NCI-H146 treated with DMSO at 0.1 percent for 48 hours (cell line): ENCODE data around the gene TRPV5.

Experiments used
- DNase-seq: peaks from one replicate; lab custom pipeline; 2025; ENCODE audit not compliant: unreplicated experiment; lab: John Stamatoyannopoulos, UW

The TRPV5 gene

GRCh38 chr7:142872106-142872675 is 61.4 kb downstream of the TRPV5 start:
- no peak for DNase-seq

- no peak for DNase-seq
Observed at GRCh38 chr7:142871260-142872105, 62.1 kb downstream of the TRPV5 start.

- DNase-seq: no peak
Observed at GRCh38 chr7:142870566-142871259, 62.8 kb downstream of the TRPV5 start.

GRCh38 chr7:142870147-142870559 is 63.4 kb downstream of the TRPV5 start:
- DNase-seq: no peak

- no peak for DNase-seq
Observed at GRCh38 chr7:142869434-142869833, 64.1 kb downstream of the TRPV5 start.

GRCh38 chr7:142868986-142869415 is 64.5 kb downstream of the TRPV5 start:
- no peak for DNase-seq

DNA sequence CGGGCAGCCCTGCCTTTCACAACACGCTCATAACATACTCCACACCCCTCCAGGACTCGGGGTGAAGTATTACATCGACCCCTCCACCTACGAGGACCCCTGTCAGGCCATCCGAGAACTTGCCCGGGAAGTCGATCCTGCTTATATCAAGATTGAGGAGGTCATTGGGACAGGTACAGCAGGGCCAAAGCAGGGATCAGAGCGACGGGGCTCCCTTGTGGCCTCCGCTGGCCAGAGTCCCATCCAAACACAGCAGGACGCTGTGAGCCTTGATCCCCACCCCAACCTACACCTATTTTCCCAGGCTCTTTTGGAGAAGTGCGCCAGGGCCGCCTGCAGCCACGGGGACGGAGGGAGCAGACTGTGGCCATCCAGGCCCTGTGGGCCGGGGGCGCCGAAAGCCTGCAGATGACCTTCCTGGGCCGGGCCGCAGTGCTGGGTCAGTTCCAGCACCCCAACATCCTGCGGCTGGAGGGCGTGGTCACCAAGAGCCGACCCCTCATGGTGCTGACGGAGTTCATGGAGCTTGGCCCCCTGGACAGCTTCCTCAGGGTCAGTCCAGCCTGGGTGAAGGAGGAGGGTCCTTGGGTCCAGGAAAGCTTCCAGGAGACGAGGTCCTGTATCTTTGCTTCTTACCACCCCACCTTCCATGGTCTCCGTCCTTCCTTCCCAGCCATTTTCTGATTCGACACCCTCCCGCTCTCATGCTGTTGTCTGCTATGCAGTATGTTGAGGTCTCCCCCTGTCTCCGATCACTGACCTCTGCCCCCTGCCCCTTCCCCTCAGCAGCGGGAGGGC is 65.2 kb downstream of the TRPV5 start:
- no peak for DNase-seq

GRCh38 chr7:142867398-142868187 is 66.0 kb downstream of the TRPV5 start:
- DNase-seq: no peak

GRCh38 chr7:142867097-142867378 is 66.5 kb downstream of the TRPV5 start:
- DNase-seq: no peak

DNA sequence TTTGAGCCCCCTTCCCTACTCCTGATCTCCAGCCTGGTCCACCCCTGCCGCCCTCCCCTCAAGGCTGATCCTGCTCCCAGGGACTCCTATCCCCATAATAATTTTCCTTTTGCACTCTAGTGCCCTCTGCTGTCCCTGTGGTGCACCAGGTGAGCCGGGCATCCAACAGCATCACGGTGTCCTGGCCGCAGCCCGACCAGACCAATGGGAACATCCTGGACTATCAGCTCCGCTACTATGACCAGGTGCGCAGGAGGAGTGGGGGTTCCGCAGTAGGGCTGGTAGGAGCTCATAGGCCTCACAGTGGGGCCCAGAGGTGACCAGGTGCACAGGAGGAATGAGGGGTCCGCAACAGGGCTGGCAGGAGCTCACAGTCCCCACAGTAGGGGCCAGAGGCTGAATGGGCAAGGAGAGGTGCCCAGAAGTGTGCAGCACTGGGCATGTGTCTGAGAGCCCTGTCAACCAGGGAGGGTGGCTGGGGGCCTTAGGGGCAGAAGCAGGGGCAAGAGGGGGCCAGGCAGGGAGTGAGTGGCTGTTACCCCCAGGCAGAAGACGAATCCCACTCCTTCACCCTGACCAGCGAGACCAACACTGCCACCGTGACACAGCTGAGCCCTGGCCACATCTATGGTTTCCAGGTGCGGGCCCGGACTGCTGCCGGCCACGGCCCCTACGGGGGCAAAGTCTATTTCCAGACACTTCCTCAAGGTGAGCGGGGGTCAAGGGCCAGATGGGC is 67.0 kb downstream of the TRPV5 start:
- DNase-seq: no peak

DNA sequence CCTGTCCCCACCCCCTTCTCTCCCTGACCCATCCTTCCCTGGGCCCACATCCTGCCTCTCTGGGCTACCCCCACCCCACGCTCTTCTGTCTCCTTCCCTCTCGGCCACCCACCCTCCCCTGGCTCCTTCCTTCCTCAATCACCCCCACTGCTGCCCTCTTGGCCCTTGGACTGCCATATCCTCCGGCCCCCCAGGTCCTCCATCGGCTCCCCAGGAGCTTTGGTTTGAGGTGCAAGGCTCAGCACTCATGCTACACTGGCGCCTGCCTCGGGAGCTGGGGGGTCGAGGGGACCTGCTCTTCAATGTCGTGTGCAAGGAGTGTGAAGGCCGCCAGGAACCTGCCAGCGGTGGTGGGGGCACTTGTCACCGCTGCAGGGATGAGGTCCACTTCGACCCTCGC is 67.8 kb downstream of the TRPV5 start:
- no peak for DNase-seq

- DNase-seq: no peak
Observed at GRCh38 chr7:142864980-142865747, 68.4 kb downstream of the TRPV5 start.

GRCh38 chr7:142863891-142864685 is 69.5 kb downstream of the TRPV5 start:
- DNase-seq: no peak

- DNase-seq: no peak
Observed at GRCh38 chr7:142862786-142863400, 70.7 kb downstream of the TRPV5 start.

- no peak for DNase-seq
Observed at GRCh38 chr7:142862351-142862750, 71.2 kb downstream of the TRPV5 start.

- DNase-seq: no peak
Observed at GRCh38 chr7:142860968-142861367, 72.6 kb downstream of the TRPV5 start.

- no peak for DNase-seq
Observed at GRCh38 chr7:142859829-142860228, 73.7 kb downstream of the TRPV5 start.

DNA sequence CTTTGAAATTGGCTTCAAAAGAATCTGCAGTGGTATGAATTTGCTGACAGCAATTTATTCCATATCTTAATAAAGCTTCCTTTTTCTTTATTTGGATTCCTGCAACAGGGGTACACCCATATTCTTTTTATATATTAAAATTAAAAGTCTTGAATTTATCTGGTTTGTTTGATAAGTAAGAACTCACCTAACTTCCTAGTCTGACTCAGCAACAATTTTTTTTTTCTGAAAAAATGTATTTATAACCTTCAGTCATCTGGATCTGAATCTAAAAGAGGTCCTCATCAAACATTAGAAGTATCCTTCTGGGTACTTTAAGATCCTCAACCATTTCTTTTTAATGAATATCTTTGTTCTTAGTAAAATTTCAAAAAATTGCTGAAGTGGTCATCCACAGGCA is 74.1 kb downstream of the TRPV5 start:
- DNase-seq: no peak
